NCI-H1417 treated with DMSO at 0.1 percent for 48 hours (cell line): ENCODE data around the gene CLTA.
"Not testable (repeated sequence)": the region's sequence is repeated elsewhere in the genome, so short reads cannot be mapped to it uniquely, and the experiment has no call there.

Experiments
- DNase-seq: peaks from one replicate; lab custom pipeline; 2025; lab: John Stamatoyannopoulos, UW

CLTA gene

GRCh38 chr9:36245906-36246305 is 55.2 kb downstream of the CLTA start:
- no peak for DNase-seq

- no peak for DNase-seq
Observed at GRCh38 chr9:36247356-36247755, 56.6 kb downstream of the CLTA start.

GRCh38 chr9:36248061-36248460 is 57.3 kb downstream of the CLTA start:
- DNase-seq, result not testable (repeated sequence)

GRCh38 chr9:36249189-36249588 is 58.5 kb downstream of the CLTA start:
- DNase-seq, result no peak

- no peak for DNase-seq
Observed at GRCh38 chr9:36250079-36250478, 59.4 kb downstream of the CLTA start.

GRCh38 chr9:36251428-36251827 is 60.7 kb downstream of the CLTA start:
- DNase-seq, result no peak

GRCh38 chr9:36258208-36258995 is 67.7 kb downstream of the CLTA start, which contains the start of gene GNE:
TSS of gene GNE (minus strand) at chr9:36258448. CDS start at chr9:36249355, 9,093 bp downstream.
- DNase-seq, result no peak

GRCh38 chr9:36258996-36259533 is 68.3 kb downstream of the CLTA start:
- no peak for DNase-seq
